AG20443 (cell line): ENCODE data around the gene SH2D1A.

Source experiments
- DNase-seq: peaks from one replicate; pipeline ENCODE4 v3.0.0; 2012; ENCODE audit warnings: low spot score, mixed read lengths

SH2D1A gene

DNA sequence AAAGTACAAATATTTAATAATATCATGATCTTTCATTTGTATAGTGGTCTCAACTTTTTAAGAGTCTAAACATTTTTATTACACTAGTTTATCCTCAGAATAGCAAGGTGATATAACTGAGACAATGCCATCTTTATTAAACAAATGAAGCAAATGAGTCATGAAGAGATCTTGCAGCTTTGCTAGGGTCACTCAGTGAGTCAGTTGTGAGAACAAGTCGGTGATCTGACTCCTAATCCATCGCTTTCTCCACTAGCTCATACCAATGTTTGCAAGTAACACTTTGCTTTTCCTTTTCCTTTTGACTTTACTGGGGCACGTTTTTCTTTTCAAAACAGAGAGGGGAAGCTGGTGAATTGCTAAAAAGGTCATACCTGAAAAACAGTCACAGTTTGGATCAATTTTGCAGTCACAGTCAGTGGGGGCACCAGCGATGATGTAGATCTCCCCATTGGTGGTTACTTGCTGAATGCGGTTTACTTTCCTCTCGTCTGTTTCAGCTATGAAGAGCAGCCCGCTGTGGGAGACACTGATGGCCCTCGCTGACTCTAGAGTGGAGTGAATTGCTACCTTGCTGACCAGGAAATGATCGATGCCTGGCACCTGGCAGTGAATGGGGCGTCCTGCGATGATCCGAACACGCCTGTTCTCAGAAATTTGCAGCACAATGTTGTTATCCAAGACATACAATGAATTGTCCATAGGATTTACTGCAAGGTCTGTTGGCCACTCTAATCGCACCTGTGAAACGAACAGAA, 75.7 kb downstream of the SH2D1A start:
- DNase-seq: no peak
